Right hindlimb (tissue), 1 donor: Measurements from ENCODE around the gene RCAN2.
A peak's percentile ranks its signal among the peaks of the same experiment; 100 is the strongest.

ENCODE experiments used
- DNase-seq: peaks from one replicate; pipeline ENCODE4 v3.0.0-alpha.2; 2018

Gene RCAN2

GRCh38 chr6:46207174-46207573 lies 284.1 kb downstream of the RCAN2 start:
- DNase-seq, result no peak

GRCh38 chr6:46204880-46205650 lies 286.2 kb downstream of the RCAN2 start:
- DNase-seq, result no peak

- peak; percentile 23 for DNase-seq
These were observed 287.7 kb downstream of the RCAN2 start for GRCh38 chr6:46203391-46204177.

GRCh38 chr6:46201702-46202101 lies 289.5 kb downstream of the RCAN2 start:
- no peak for DNase-seq

GRCh38 chr6:46199387-46199786 lies 291.9 kb downstream of the RCAN2 start:
- no peak for DNase-seq

GRCh38 chr6:46191961-46192360 lies 299.3 kb downstream of the RCAN2 start:
- no peak for DNase-seq

GRCh38 chr6:46190889-46191288 lies 300.4 kb downstream of the RCAN2 start:
- no peak for DNase-seq

- no peak for DNase-seq
These were observed 301.5 kb downstream of the RCAN2 start for GRCh38 chr6:46189726-46190125.

GRCh38 chr6:46186583-46186982 lies 304.7 kb downstream of the RCAN2 start:
- DNase-seq, result no peak

- peak; percentile 44 for DNase-seq
These were observed 307.1 kb downstream of the RCAN2 start for GRCh38 chr6:46184114-46184513.

- no peak for DNase-seq
These were observed 315.3 kb downstream of the RCAN2 start for GRCh38 chr6:46175976-46176375.

- no peak for DNase-seq
These were observed 315.8 kb downstream of the RCAN2 start for GRCh38 chr6:46175446-46175845.

- no peak for DNase-seq
These were observed 316.3 kb downstream of the RCAN2 start for GRCh38 chr6:46174904-46175303.

- DNase-seq, result no peak
These were observed 319.1 kb downstream of the RCAN2 start for GRCh38 chr6:46172176-46172575.
